Activated CD4-positive, alpha-beta T cell treated with anti-CD3 and anti-CD28 coated beads, Interleukin-2, amount 10 ng/mL, durations not matched to agents 7 days and 5 days (primary cell): ENCODE results near the gene RFX8. TPM values are rescaled to one million over a fixed set of nuclear protein-coding genes. Genes with fewer than 3 reads are reported as not detected.

Experiments used
- CTCF ChIA-PET: fragments of 350-600 bp; sonication (Branson Sonifier 250); formaldehyde crosslinking; loops from one replicate; lab custom pipeline; 2021; ENCODE audit warnings: antibody characterized with exemption; lab: Charles Lee
- POLR2A ChIA-PET: fragments of 350-600 bp; sonication (Branson Sonifier 250); formaldehyde crosslinking; loops from one replicate; lab custom pipeline; 2021; ENCODE audit warnings: antibody characterized with exemption; lab: Charles Lee
- DNase-seq: peaks from one replicate; pipeline ENCODE4 v3.0.0-alpha.2; 2020
- H3K27ac Mint-ChIP-seq: one replicate; pipeline ENCODE4 v1.8.0; 2021; ENCODE audit warnings: mild to moderate bottlenecking, moderate library complexity, mixed read lengths
- H3K27me3 Mint-ChIP-seq: one replicate; pipeline ENCODE4 v1.8.0; 2021; ENCODE audit warnings: mixed read lengths
- H3K36me3 Mint-ChIP-seq: one replicate; pipeline ENCODE4 v1.8.0; 2021; ENCODE audit warnings: low read depth, mixed read lengths
- H3K4me1 Mint-ChIP-seq: one replicate; pipeline ENCODE4 v1.8.0; 2021; ENCODE audit warnings: mixed read lengths
- H3K4me3 Mint-ChIP-seq: one replicate; pipeline ENCODE4 v1.8.0; 2021; ENCODE audit warnings: mild to moderate bottlenecking, moderate library complexity, mixed read lengths
- H3K9me3 Mint-ChIP-seq: one replicate; pipeline ENCODE4 v1.8.0; 2021; ENCODE audit warnings: mixed read lengths
- total RNA-seq, 2 experiments: library from RNA; stranded (reverse); gene quantifications; one replicate each; pipeline ENCODE4 v1.2.3, GENCODE V29; 2021

The RFX8 gene
- total RNA-seq, 2 experiments from 2014 or later = 2.1 to 2.8 TPM

- ChIA-PET CTCF (interaction anchor here (2.1 kb wide), 1 partner anchor 9 kb away, joined by 6 read pairs; no protein-coding TSS in a partner anchor), POLR2A (no interaction called here)
- Mint-ChIP-seq H3K36me3 (no peaks in the 10 kb centered on the region), H3K27ac (no peak overlapping the region), H3K4me1 (peaks cover 2% of the 10 kb centered on the region), H3K27me3 (peaks cover 25% of the 10 kb centered on the region), H3K4me3 (no peak overlapping the region), H3K9me3 (no peaks in the 10 kb centered on the region)
- no peak for DNase-seq
These were observed 94.5 kb downstream of the RFX8 start for GRCh38 chr2:101380376-101380775.

- ChIA-PET CTCF (no interaction called here), POLR2A (interaction anchor here (0.6 kb wide), 1 partner anchor 132 kb away, joined by 3 read pairs; no protein-coding TSS in a partner anchor)
- H3K9me3 Mint-ChIP-seq = no peaks in the 10 kb centered on the region
- H3K4me3 Mint-ChIP-seq = no peak overlapping the region
- H3K4me1 Mint-ChIP-seq = peaks cover 14% of the 10 kb centered on the region
- no peaks in the 10 kb centered on the region for H3K36me3 Mint-ChIP-seq
- peaks cover 15% of the 10 kb centered on the region for H3K27me3 Mint-ChIP-seq
- no peak for DNase-seq
- H3K27ac Mint-ChIP-seq = no peak overlapping the region
These were observed 95.8 kb downstream of the RFX8 start for GRCh38 chr2:101379091-101379490.

- H3K27ac Mint-ChIP-seq = no peak overlapping the region
- H3K27me3 Mint-ChIP-seq = no peaks in the 10 kb centered on the region
- POLR2A ChIA-PET = no interaction called here
- no peak for DNase-seq
- no peak overlapping the region for H3K4me3 Mint-ChIP-seq
- H3K9me3 Mint-ChIP-seq = peaks cover 11% of the 10 kb centered on the region
- H3K36me3 Mint-ChIP-seq = peaks cover 4% of the 10 kb centered on the region
- CTCF ChIA-PET = no interaction called here
- peaks cover 15% of the 10 kb centered on the region for H3K4me1 Mint-ChIP-seq
These were observed 99.3 kb downstream of the RFX8 start for GRCh38 chr2:101375653-101376052.

- H3K4me3 Mint-ChIP-seq = no peak overlapping the region
- POLR2A ChIA-PET = no interaction called here
These were observed 99.9 kb downstream of the RFX8 start for GRCh38 chr2:101374821-101375561.

GRCh38 chr2:101372792-101373191 is 102.1 kb downstream of the RFX8 start:
- no peak overlapping the region for H3K27ac Mint-ChIP-seq
- no peaks in the 10 kb centered on the region for H3K27me3 Mint-ChIP-seq
- POLR2A ChIA-PET = no interaction called here
- peaks cover 11% of the 10 kb centered on the region for H3K9me3 Mint-ChIP-seq
- CTCF ChIA-PET = no interaction called here
- H3K36me3 Mint-ChIP-seq = peaks cover 4% of the 10 kb centered on the region
- peaks cover 15% of the 10 kb centered on the region for H3K4me1 Mint-ChIP-seq
- no peak overlapping the region for H3K4me3 Mint-ChIP-seq
- DNase-seq = no peak

More at GRCh38 chr2:101374821-101375561, 99.9 kb downstream of the RFX8 start:
- H3K4me1 Mint-ChIP-seq = peaks cover 15% of the 10 kb centered on the region
- H3K27ac Mint-ChIP-seq = peak overlapping the region; percentile 76
- no peaks in the 10 kb centered on the region for H3K27me3 Mint-ChIP-seq
- peaks cover 4% of the 10 kb centered on the region for H3K36me3 Mint-ChIP-seq
- CTCF ChIA-PET = interaction anchor here (0.9 kb wide), 1 partner anchor 13 kb away, joined by 3 read pairs; no protein-coding TSS in a partner anchor
- no peak for DNase-seq
- H3K9me3 Mint-ChIP-seq = peaks cover 11% of the 10 kb centered on the region

GRCh38 chr2:101371636-101372035 is 103.3 kb downstream of the RFX8 start:
- Mint-ChIP-seq H3K36me3 (peaks cover 4% of the 10 kb centered on the region), H3K4me3 (no peak overlapping the region), H3K27me3 (no peaks in the 10 kb centered on the region), H3K27ac (no peak overlapping the region), H3K4me1 (peaks cover 15% of the 10 kb centered on the region), H3K9me3 (peaks cover 11% of the 10 kb centered on the region)
- no peak for DNase-seq
- ChIA-PET CTCF (interaction anchor here (1.3 to 2.3 kb wide), 2 partner anchors 9 to 11 kb away, joined by 3 to 6 read pairs; no protein-coding TSS in a partner anchor), POLR2A (no interaction called here)

DNA sequence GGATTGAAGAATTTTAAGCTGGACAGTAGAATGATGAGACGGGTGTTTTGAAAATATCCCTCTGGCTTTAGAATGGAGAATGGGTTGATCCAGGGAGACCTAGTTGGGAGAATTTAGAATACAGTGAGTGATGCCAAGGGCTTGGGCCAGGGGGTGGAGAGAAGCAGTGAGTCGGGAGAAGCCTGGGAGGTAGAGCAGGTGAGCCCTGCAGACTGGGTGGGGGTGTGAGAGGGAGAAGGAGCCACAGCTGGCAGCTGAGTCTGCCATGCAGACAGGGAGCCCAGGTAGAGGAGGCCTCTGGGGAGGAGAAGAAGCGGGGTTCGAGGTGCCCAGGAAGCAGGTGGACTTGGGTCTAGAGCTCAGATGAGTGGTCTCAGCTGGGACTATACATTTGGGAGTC is 105.8 kb downstream of the RFX8 start:
- ChIA-PET POLR2A (no interaction called here), CTCF (no interaction called here)
- H3K36me3 Mint-ChIP-seq = peaks cover 4% of the 10 kb centered on the region
- H3K9me3 Mint-ChIP-seq = peaks cover 11% of the 10 kb centered on the region
- H3K27me3 Mint-ChIP-seq = peaks cover 8% of the 10 kb centered on the region
- peaks cover 4% of the 10 kb centered on the region for H3K4me1 Mint-ChIP-seq
- H3K4me3 Mint-ChIP-seq = no peak overlapping the region
- no peak overlapping the region for H3K27ac Mint-ChIP-seq
- DNase-seq = no peak

DNA sequence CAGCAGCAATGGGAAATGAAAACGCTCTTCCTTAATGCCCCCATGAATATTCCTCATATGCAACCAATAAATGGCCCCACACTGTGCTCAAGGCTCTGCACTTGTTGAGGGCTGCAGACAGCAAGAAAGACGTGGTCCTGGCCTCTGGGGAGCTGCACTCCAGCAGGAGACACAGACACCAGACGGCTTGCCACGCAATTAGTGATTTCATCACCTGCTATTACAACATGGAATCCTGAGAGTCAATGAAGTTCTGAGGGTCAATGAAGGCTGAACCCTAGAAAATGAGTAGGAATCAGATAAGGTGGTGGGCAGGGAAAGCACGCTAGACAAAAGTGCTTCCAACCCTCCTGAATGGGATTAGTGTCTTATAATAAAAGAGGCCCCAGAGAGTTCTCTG is 106.5 kb downstream of the RFX8 start:
- Mint-ChIP-seq H3K27ac (no peak overlapping the region), H3K27me3 (peaks cover 13% of the 10 kb centered on the region), H3K9me3 (peaks cover 9% of the 10 kb centered on the region), H3K4me3 (no peak overlapping the region), H3K36me3 (peaks cover 3% of the 10 kb centered on the region), H3K4me1 (peaks cover 5% of the 10 kb centered on the region)
- POLR2A ChIA-PET = no interaction called here
- DNase-seq = no peak
- CTCF ChIA-PET = interaction anchor here (0.9 kb wide), 1 partner anchor 22 kb away, joined by 3 read pairs; no protein-coding TSS in a partner anchor

DNA sequence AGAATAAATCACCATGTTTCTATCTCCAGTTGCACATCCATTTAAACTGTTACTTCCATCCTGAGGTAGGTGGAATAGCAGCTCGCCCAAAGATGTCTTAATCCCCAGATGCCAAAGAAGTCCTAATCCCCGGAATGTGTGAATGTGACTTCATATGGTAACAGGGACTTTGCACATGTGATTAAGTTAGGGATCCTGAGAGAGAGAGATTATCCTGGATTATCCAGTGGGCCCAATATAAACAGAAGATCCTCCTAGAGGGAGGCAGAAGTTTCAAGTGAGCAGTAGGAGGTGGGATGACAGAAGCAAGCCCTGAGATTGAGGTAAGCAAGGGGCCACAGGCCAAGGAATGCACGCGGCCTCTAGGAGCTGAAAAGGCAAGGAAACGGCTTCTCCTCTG is 107.4 kb downstream of the RFX8 start:
- Mint-ChIP-seq H3K4me3 (no peak overlapping the region), H3K27ac (no peak overlapping the region), H3K36me3 (no peaks in the 10 kb centered on the region), H3K4me1 (peaks cover 12% of the 10 kb centered on the region), H3K9me3 (peaks cover 3% of the 10 kb centered on the region), H3K27me3 (peaks cover 13% of the 10 kb centered on the region)
- POLR2A ChIA-PET = no interaction called here
- CTCF ChIA-PET = interaction anchor here (0.7 to 0.9 kb wide), 2 partner anchors 21 to 311 kb away, joined by 3 read pairs; no protein-coding TSS in a partner anchor
- DNase-seq = no peak

GRCh38 chr2:101364878-101365277 is 110.0 kb downstream of the RFX8 start:
- Mint-ChIP-seq H3K27me3 (peaks cover 13% of the 10 kb centered on the region), H3K27ac (no peak overlapping the region)
- DNase-seq = no peak

DNA sequence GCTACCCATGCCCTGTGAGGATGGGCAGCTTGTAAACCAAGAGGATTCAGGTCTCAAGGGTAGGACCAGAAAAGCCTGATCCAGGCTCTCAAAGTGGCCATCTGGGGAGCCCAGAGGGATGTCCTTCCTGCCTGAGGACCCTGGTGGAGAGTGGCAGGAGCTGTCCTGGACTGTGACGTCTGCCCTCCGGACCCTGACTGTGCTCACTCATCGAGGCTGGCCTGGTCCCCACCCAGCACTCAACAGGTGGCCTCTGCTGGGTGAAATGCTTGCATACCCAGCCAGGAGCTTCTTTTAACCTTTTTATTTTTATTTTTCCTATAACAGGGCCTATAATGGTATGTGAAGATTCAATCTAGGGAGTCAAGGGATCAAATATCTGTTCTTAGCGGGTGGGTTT is 112.1 kb downstream of the RFX8 start:
- no peak overlapping the region for H3K4me3 Mint-ChIP-seq
- peaks cover 46% of the 10 kb centered on the region for H3K4me1 Mint-ChIP-seq
- no peaks in the 10 kb centered on the region for H3K9me3 Mint-ChIP-seq
- peaks cover 13% of the 10 kb centered on the region for H3K27me3 Mint-ChIP-seq
- no peak for DNase-seq
- POLR2A ChIA-PET = no interaction called here
- peaks cover 3% of the 10 kb centered on the region for H3K36me3 Mint-ChIP-seq
- CTCF ChIA-PET = interaction anchor here (0.8 to 1.9 kb wide), 7 partner anchors 14 to 34 kb away, joined by 3 to 7 read pairs (median 3); partner anchors contain the start of gene CREG2
- H3K27ac Mint-ChIP-seq = peak overlapping the region; percentile 91

More at GRCh38 chr2:101364878-101365277, 110.0 kb downstream of the RFX8 start:
- peaks cover 3% of the 10 kb centered on the region for H3K36me3 Mint-ChIP-seq
- peaks cover 38% of the 10 kb centered on the region for H3K4me1 Mint-ChIP-seq
- CTCF ChIA-PET = interaction anchor here (0.9 to 1.0 kb wide), 2 partner anchors 13 to 15 kb away, joined by 3 read pairs; no protein-coding TSS in a partner anchor
- POLR2A ChIA-PET = no interaction called here
- no peak overlapping the region for H3K4me3 Mint-ChIP-seq
- no peaks in the 10 kb centered on the region for H3K9me3 Mint-ChIP-seq

- no peak overlapping the region for H3K4me3 Mint-ChIP-seq
- peaks cover 3% of the 10 kb centered on the region for H3K36me3 Mint-ChIP-seq
- H3K27me3 Mint-ChIP-seq = peaks cover 13% of the 10 kb centered on the region
- no peak for DNase-seq
- peak overlapping the region; percentile 91 for H3K27ac Mint-ChIP-seq
- H3K4me1 Mint-ChIP-seq = peaks cover 46% of the 10 kb centered on the region
- no peaks in the 10 kb centered on the region for H3K9me3 Mint-ChIP-seq
- CTCF ChIA-PET = interaction anchor here (0.8 to 1.9 kb wide), 7 partner anchors 12 to 34 kb away, joined by 3 to 7 read pairs (median 3); partner anchors contain the start of gene CREG2
- POLR2A ChIA-PET = no interaction called here
These were observed 112.6 kb downstream of the RFX8 start for GRCh38 chr2:101362316-101362715.

DNA sequence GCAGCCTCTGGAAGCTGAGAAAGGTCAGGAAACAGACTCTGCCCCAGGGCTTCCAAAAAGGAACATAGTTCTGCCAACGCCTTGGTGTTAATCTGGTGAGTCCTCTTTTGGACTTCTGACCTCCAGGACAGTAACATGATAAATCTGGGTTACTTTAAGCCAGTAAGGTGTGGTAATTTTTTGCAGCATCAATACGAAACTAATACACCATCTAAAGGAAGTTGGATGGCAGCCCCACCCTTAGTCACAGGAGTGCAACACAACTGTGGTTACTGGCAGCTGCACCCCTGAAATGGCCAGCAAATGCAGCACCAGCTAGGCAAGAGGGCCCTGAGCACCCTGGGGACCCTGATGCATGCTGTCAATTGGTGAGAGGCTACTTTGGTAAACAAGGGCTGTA is 113.4 kb downstream of the RFX8 start:
- no peaks in the 10 kb centered on the region for H3K9me3 Mint-ChIP-seq
- H3K4me3 Mint-ChIP-seq = peak overlapping the region; percentile 28
- peaks cover 3% of the 10 kb centered on the region for H3K36me3 Mint-ChIP-seq
- ChIA-PET CTCF (interaction anchor here (1.3 to 1.9 kb wide), 5 partner anchors 10 to 26 kb away, joined by 3 to 7 read pairs (median 6); partner anchors contain the start of gene CREG2), POLR2A (interaction anchor here (0.6 kb wide), 1 partner anchor 355 kb away, joined by 3 read pairs; no protein-coding TSS in a partner anchor)
- DNase-seq = peak; percentile 60
- H3K27me3 Mint-ChIP-seq = peaks cover 13% of the 10 kb centered on the region
- peak overlapping the region; percentile 91 for H3K27ac Mint-ChIP-seq
- peaks cover 46% of the 10 kb centered on the region for H3K4me1 Mint-ChIP-seq
